GM21360 (cell line): ENCODE results near the gene CLPTM1L.
"Not testable (repeated sequence)": the region's sequence is repeated elsewhere in the genome, so short reads cannot be mapped to it uniquely, and the experiment has no call there.

Experiments used
- ATAC-seq: cut with Tn5 transposase; IDR thresholded peaks from one replicate; pipeline ENCODE4 v1.9.1; 2021; ENCODE audit warnings: mild to moderate bottlenecking, moderate library complexity; ENCODE audit not compliant: unreplicated experiment

CLPTM1L gene

DNA sequence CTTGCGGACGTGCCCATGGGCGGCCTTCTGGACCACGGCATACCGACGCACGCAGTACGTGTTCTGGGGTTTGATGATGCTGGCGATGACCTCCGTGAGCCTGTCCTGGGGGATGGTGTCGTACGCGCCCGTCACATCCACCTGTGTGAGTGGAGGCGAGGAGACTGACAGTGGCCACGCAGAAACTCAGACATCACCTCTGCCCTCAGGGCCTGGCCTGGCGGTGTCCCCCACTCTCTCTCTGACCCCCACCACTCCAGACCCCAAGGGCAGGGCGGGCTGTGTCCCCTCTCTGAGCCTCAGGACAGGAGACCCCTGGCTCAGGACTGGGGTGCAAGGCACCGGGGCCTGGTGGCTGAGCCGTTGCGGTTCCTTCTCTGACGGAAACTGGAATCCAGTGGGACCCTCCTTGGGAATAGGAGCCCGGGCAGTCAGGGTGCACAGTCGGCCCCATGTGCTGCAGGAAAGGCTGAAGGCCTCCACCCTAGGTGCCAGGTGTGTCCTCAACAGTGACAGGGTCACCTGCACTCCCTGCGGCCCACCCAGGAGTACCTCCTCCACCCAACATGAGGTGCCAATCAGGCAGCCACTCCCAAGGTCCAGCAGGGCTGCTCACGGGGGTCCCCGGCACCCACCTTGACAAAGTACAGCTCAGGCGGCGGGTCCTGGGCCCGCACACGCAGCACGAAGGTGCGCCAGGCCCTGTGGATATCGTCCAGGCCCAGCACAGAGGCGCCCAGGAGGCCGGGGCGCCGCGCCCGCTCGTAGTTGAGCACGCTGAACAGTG, 66.0 kb downstream of the CLPTM1L start:
- ATAC-seq, result no peak

DNA sequence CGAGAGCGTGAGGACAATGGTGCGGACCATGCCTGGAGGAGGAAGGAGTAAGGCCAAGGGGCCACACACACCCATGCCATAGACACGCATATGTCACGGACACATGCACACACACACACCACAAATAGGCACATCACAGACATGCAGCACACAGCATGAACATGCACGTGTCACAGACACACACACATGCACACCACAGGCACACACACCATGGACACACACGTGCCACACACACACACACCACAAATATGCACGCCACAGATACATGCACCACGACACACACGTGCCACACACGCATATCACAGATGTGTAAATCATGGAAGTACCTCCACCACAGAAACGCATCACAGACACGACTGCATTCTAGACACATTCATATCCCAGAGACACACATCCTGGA, 66.7 kb downstream of the CLPTM1L start:
- ATAC-seq, result no peak

DNA sequence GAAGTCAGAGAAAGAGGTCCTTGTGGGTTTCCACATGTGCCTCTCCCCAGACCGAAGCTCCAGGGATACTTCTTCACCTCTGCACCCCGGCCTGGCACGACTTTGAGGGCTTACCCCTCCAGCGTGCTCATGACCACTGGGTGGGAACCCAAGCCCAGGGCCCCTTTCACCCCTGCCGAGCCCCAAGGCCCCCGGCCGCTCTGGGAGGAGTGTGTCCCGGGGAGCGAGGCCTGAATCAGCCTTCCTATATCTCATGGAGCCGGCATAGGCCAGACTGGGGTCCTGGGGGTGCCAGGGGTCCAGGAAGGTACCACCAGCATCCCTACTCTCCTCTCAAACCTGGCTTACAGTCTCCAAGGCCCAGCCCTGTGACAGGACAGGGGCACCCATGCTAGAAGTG, 67.1 kb downstream of the CLPTM1L start:
- no peak for ATAC-seq

DNA sequence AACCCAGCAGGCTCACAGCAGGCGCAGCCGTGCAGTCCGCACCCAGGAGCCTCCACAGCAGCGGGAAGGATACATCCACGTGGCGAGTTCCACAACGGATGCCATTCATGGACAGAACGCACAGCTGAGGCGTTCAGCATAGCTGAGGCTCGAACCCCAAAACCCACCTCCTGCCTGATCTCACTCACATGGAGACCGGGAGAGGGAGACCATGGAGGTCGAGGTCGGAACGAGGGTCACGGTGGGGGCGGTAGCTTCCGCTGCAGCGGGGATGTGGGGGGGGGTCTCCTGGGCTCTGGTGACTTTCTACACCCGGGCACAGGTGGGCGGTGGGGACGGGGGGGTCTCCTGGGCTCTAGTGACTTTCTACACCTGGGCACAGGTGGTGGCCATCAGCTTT, 67.6 kb downstream of the CLPTM1L start:
- no peak for ATAC-seq

DNA sequence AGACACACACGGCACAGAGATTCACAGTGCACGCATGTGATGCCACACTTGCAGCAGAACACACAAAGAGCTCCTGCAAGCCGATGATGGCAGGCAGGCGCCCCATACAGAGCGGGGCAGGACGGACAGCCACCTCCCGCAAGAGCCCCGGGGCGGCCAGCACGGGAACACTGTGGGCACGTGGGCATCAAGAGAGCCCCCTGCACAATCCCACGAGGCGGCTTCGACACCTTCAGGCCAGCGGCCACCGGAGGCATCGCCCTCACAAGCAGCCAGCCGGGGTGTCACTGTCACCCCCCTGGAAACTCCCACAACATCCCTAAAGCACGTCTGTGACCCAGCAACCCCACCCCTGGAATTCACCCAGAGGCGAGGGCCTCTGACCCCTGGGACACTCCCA, 68.0 kb downstream of the CLPTM1L start:
- no peak for ATAC-seq

DNA sequence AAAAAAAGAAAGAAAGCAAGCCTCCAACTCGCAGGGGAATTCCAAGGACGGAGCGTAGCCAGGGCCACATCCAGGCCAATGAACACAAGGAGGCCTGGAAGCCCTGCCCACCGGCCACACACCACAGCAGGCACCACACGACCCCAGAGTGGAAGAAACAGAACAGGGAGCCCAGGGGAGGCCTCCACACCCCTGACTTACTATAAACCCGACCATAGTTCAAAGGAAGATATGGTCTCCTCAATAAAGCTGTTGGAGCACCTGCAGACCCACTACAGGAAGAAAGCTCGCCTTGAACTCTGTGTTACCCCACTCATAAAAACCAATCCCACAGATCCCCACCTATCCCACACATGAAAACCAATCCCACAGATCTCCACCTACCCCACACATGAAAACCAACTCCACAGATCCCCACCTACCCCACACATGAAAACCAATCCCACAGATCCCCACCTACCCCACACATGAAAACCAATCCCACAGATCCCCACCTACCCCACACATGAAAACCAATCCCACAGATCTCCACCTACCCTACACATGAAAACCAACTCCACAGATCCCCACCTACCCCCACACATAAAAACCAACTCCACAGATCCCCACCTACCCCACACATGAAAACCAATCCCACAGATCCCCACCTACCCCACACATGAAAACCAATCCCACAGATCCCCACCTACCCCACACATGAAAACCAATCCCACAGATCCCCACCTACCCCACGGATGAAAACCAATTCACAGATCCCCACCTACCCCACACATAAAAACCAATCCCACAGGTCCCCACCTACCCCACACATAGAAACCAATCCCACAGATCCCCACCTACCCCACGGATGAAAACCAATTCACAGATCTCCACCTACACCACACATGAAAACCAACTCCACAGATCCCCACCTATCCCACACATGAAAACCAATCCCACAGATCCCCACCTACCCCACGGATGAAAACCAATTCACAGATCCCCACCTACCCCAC, 69.2 kb downstream of the CLPTM1L start:
- ATAC-seq, result not testable (repeated sequence)

DNA sequence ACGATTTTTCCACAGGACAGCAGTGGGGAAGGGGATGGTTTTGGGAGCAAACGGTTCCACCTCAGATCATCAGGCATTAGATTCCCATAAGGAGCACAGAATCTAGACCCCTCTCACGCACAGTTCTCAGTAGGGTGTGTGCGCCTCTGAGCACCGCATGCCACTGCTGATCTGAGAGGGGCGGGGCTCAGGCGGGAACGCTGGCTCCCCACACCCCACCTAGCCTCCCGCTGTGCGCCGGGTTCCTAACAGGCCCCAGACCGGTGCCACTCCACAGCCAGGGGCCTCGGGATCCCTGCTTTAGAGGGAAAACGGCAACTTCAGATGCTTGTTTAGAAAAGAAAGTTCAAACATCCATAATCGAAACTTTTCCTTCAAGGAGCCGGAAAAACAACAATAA, 70.4 kb downstream of the CLPTM1L start:
- ATAC-seq, result no peak

DNA sequence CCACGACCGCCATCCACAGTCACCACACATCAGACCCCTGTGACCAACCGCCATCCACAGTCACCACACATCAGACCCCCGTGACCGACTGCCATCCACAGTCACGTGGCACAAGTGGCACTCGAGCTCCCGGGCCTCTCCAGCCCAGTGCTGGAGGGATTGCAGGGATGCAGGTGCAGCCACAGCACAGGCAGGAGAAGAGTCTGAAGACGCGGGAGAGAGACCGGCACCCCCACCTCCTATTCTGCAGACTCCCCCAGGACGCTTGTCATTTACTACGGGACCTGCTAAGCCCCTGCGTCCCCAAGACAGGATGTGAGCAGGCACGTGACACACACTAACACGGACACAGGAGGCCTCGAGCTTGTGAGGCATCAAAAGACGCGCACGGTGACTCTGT, 71.2 kb downstream of the CLPTM1L start:
- ATAC-seq, result no peak

DNA sequence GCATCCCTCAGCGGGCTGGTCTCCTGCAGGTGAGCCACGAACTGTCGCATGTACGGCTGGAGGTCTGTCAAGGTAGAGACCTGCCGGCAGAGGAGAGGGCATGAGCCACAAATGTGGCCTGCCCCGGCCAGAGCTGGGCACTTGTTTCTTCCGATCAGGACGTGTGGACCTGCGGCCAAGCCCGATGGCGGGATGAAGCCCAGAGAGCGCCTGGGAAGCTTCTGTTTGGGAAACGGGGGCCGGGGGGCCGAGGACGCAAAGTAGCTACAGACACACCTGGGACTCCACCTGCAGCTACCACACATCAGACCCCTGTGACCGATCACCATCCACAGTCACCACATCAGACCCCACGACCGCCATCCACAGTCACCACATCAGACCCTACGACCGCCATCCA, 72.7 kb downstream of the CLPTM1L start:
- no peak for ATAC-seq

DNA sequence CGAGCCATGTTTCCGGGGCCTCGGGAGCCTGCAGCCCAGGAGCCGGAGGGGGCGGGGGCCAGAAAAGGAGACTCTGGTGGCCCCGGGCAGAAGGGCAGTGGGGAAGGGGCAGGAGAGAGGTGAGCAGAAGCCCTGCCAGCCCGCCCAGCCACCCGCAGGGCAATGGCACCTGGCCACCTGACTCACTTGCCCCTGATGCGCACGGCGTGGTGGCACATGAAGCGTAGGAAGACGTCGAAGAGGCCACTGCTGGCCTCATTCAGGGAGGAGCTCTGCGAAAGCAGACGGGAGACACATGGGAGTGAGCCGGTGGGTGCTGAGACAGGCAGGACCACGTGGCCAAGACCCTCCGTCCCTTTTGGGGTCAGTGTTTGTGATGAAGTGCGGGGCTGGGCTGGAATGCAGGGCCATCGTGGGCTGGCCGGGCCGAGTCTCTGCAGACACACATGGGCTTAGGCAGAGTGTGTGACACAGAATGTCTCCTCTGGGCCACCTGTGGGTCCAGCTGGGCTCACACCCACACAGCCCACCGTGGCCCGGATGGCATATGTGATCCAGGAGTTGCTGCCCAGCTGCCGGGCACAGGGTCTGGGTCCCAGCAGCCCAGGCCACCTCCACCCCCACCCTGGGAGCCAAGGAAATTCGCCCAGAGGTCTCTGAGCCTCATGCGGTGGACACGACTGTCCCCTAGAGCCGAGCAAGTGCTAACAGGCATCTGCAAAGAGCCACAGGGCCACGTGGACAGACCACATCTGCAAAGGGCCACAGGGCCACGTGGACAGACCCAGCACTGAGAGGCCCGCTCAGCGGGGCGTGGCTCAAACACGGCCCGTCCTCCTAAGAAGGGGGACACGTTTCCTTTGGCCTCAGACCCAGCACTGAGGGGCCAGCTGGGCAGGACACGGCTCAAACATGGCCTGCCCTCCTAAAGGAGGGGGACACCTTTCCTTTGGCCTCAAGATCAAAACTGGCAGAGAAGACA, 73.7 kb downstream of the CLPTM1L start:
- ATAC-seq, result no peak

DNA sequence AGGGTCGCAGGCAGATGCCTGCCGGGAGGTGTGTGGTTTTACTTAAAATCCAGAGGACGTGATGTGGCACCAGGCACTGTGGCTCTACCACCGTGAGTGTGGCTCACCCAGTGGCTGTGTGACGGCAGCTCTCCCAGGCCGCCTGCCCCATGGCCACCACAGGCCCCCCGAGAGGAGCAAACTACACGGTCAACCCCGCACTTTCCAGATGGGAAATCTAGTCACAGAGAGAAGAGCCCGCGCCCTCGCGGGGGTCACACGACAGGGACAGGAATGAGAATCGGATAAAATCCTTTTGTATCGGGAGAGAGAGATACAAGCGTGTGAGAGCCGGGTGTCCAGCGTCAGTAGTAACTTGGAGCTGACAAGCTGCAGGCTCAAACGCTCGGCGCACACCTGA, 74.5 kb downstream of the CLPTM1L start:
- ATAC-seq, result no peak

DNA sequence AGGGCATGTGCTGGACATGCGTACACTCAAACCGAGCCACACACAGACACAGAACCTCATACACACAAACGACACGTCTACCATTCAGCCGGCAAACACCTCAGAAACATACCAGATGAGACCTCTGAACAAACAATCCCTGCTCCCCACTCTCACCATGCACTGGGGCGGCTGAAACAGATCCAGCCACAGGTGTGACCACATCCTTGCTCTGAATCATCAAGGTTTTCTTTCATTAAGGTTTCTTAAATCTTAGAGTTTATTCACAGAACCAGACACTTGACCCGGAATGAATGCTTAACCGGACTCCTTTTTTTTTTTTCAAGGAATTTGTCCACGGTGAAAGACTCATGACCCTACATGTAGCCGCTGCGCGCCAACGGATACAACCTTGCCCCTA, 76.2 kb downstream of the CLPTM1L start:
- no peak for ATAC-seq

DNA sequence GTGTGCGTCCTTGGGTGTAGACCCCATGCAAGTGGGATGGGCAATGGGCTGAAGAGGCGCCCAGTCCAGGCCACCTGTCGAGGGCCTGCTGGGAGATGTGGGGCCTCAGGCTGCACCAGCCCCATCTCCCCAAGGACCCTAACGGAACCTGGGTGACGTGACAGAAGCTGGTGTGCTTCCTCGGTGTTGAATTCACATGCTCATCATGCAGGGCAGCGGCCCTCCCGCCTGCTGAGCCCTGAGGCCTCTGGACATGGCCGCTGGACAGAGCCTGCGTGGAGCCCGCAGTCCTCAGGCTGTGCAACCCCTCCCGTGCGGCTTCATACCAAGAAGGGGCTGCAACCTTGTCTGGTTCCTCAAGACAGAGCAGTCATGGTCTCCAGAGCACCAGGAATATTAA, 76.8 kb downstream of the CLPTM1L start:
- ATAC-seq, result no peak
